H1 (cell line): ENCODE data around the gene ABCB10. TPM values are rescaled to one million over a fixed set of nuclear protein-coding genes. Genes with fewer than 3 reads are reported as not detected.

ENCODE experiments used
- CTCF ChIA-PET: fragments of 300-600 bp; sonication (Branson Sonifier 250); formaldehyde crosslinking; loops from one replicate; lab custom pipeline; 2021; ENCODE audit not compliant: partially characterized antibody; lab: Charles Lee
- POLR2A ChIA-PET: fragments of 300-600 bp; sonication (Branson Sonifier 250); formaldehyde crosslinking; loops from one replicate; lab custom pipeline; 2021; ENCODE audit warnings: inconsistent platforms; ENCODE audit not compliant: partially characterized antibody; lab: Charles Lee
- DNase-seq, 2 experiments: peaks; one replicate each; pipeline versions ENCODE4 v3.0.0 to v3.0.0-alpha.2; 2010 to 2022; ENCODE audit warnings: low spot score in 2 of 2, low read depth in 1 of 2, mixed read lengths in 1 of 2
- FAIRE-seq: peaks from 2 replicates; lab custom pipeline; 2011; peaks lifted over from hg19 to GRCh38; lab: Jason Lieb, UNC
- H2AFZ ChIP-seq: 2 replicates; pipeline ENCODE4 v1.8.1; 2012; ENCODE audit warnings: low read length, inconsistent platforms
- H2AK5ac ChIP-seq: 2 replicates; pipeline ENCODE4 v1.6.1; 2013; ENCODE audit warnings: low read depth, low read length
- H2BK120ac ChIP-seq: replicated peaks from 2 replicates; pipeline ENCODE3; 2013; ENCODE audit warnings: low read depth, low read length, inconsistent platforms
- H2BK12ac ChIP-seq: 2 replicates; pipeline ENCODE4 v1.6.1; 2013; ENCODE audit warnings: low read depth, low read length
- H2BK15ac ChIP-seq: 2 replicates; pipeline ENCODE4 v1.6.1; 2013; ENCODE audit warnings: low read length
- H2BK20ac ChIP-seq: 2 replicates; pipeline ENCODE4 v1.6.1; 2013; ENCODE audit warnings: low read length
- H2BK5ac ChIP-seq: 2 replicates; pipeline ENCODE4 v1.6.1; 2013; ENCODE audit warnings: low read depth, low read length
- H3K14ac ChIP-seq: 2 replicates; pipeline ENCODE4 v1.6.1; 2013; ENCODE audit warnings: inconsistent platforms; ENCODE audit not compliant: insufficient read length
- H3K18ac ChIP-seq: 2 replicates; pipeline ENCODE4 v1.6.1; 2013; ENCODE audit warnings: low read length; ENCODE audit errors: extremely low read depth
- H3K23ac ChIP-seq: 2 replicates; pipeline ENCODE4 v1.6.1; 2013; ENCODE audit warnings: inconsistent platforms; ENCODE audit not compliant: insufficient read length
- H3K23me2 ChIP-seq: 2 replicates; pipeline ENCODE4 v1.6.1; 2013; ENCODE audit warnings: low read depth, low read length
- H3K27ac ChIP-seq: 2 replicates; pipeline ENCODE4 v1.6.1; 2011; ENCODE audit warnings: low read depth, low read length, inconsistent platforms
- H3K27me3 ChIP-seq, 4 experiments: replicated peaks in 1 of 4; 1 replicate in 1 of 4; 2 replicates in 3 of 4; pipeline versions ENCODE4 v1.6.1 to v1.8.1; 2011 to 2013; ENCODE audit warnings: low read length in 3 of 4, mild to moderate bottlenecking in 3 of 4, inconsistent platforms in 2 of 4, mixed read lengths in 2 of 4, moderate library complexity in 1 of 4; ENCODE audit not compliant: control insufficient read depth in 3 of 4, insufficient read depth in 3 of 4; ENCODE audit errors: extremely low read depth in 1 of 4
- H3K36me3 ChIP-seq, 4 experiments: 2 replicates each; pipeline versions ENCODE4 v1.6.1 to v1.8.1; 2011 to 2013; ENCODE audit warnings: mild to moderate bottlenecking in 4 of 4, low read length in 3 of 4, moderate library complexity in 2 of 4, control low read depth in 1 of 4, inconsistent platforms in 1 of 4; ENCODE audit not compliant: insufficient read depth in 4 of 4, control insufficient read depth in 2 of 4
- H3K4ac ChIP-seq: replicated peaks from 2 replicates; pipeline ENCODE3; 2013; ENCODE audit warnings: low read length, low read depth, mixed read lengths, inconsistent platforms; ENCODE audit not compliant: insufficient read length
- H3K4me1 ChIP-seq, 4 experiments: replicated peaks in 1 of 4; 1 replicate in 1 of 4; 2 replicates in 3 of 4; pipeline versions ENCODE4 v1.6.1 to v1.8.1; 2011 to 2013; ENCODE audit warnings: low read length in 3 of 4, inconsistent platforms in 2 of 4, mixed read lengths in 1 of 4; ENCODE audit not compliant: insufficient read depth in 4 of 4, control insufficient read depth in 3 of 4
- H3K4me2 ChIP-seq, 2 experiments: 2 replicates each; pipeline versions ENCODE4 v1.6.1 to v1.8.1; 2011 to 2013; ENCODE audit warnings: low read depth in 2 of 2, low read length in 2 of 2, control low read depth in 1 of 2, inconsistent platforms in 1 of 2, mild to moderate bottlenecking in 1 of 2; ENCODE audit not compliant: insufficient read depth in 1 of 2
- H3K4me3 ChIP-seq, 4 experiments: fragments of 200-600, 300-600 bp in 1 of 4; sonication (generic), shearing (Covaris generic), sonication (Bioruptor Twin) in 1 of 4; 2 replicates each; pipeline versions ENCODE4 v1.5.1 to v1.8.1; 2011 to 2016; ENCODE audit warnings: low read length in 4 of 4, low read depth in 3 of 4, control low read depth in 2 of 4, inconsistent platforms in 2 of 4, mild to moderate bottlenecking in 2 of 4, mixed read lengths in 1 of 4, moderate library complexity in 1 of 4; ENCODE audit not compliant: insufficient read depth in 2 of 4; ENCODE audit errors: extremely low read depth in 1 of 4
- H3K56ac ChIP-seq: replicated peaks from 2 replicates; pipeline ENCODE3; 2013; ENCODE audit warnings: low read depth, mild to moderate bottlenecking, mixed read lengths, low read length, inconsistent platforms; ENCODE audit not compliant: insufficient read length
- H3K79me1 ChIP-seq: 2 replicates; pipeline ENCODE4 v1.6.1; 2013; ENCODE audit warnings: low read depth, low read length, control low read depth
- H3K79me2 ChIP-seq, 2 experiments: 2 replicates each; pipeline versions ENCODE4 v1.6.1 to v1.8.1; 2012 to 2013; ENCODE audit warnings: low read length in 2 of 2, mild to moderate bottlenecking in 2 of 2, inconsistent platforms in 1 of 2; ENCODE audit not compliant: insufficient read depth in 2 of 2, control insufficient read depth in 1 of 2
- H3K9ac ChIP-seq, 4 experiments: replicated peaks in 1 of 4; 1 replicate in 1 of 4; 2 replicates in 3 of 4; pipeline versions ENCODE4 v1.6.1 to v1.8.1; 2011 to 2013; ENCODE audit warnings: low read depth in 3 of 4, low read length in 3 of 4, control low read depth in 2 of 4, mild to moderate bottlenecking in 2 of 4, moderate library complexity in 2 of 4, inconsistent platforms in 1 of 4; ENCODE audit errors: extremely low read depth in 1 of 4
- H3K9me3 ChIP-seq, 2 experiments: 2 replicates each; pipeline versions ENCODE4 v1.6.1 to v1.8.1; 2012 to 2013; ENCODE audit warnings: mild to moderate bottlenecking in 2 of 2, moderate library complexity in 2 of 2, control low read depth in 1 of 2, inconsistent platforms in 1 of 2, low read depth in 1 of 2, low read length in 1 of 2, mixed read lengths in 1 of 2; ENCODE audit not compliant: insufficient read depth in 2 of 2
- H4K20me1 ChIP-seq, 2 experiments: replicated peaks in 1 of 2; 2 replicates each; pipeline versions ENCODE3 to v1.8.1; 2011 to 2013; ENCODE audit warnings: inconsistent platforms in 2 of 2, low read length in 2 of 2, mild to moderate bottlenecking in 1 of 2; ENCODE audit not compliant: insufficient read depth in 2 of 2, control insufficient read depth in 1 of 2
- H4K5ac ChIP-seq: 2 replicates; pipeline ENCODE4 v1.6.1; 2013; ENCODE audit warnings: low read length, low read depth, mixed read lengths, inconsistent platforms; ENCODE audit not compliant: insufficient read length
- H4K8ac ChIP-seq: 2 replicates; pipeline ENCODE4 v1.8.0; 2013; ENCODE audit warnings: mild to moderate bottlenecking, moderate library complexity, low read length, inconsistent platforms; ENCODE audit not compliant: insufficient read depth; ENCODE audit errors: extremely low read depth
- H4K91ac ChIP-seq: replicated peaks from 2 replicates; pipeline ENCODE3; 2013; ENCODE audit warnings: low read length, mixed read lengths, inconsistent platforms; ENCODE audit not compliant: insufficient read length
- GABPA ChIP-seq: IDR thresholded peaks from 2 replicates; pipeline ENCODE4 v1.6.1; 2011; ENCODE audit warnings: mild to moderate bottlenecking, low read length, moderate library complexity, borderline replicate concordance; ENCODE audit not compliant: insufficient read depth
- POLR2AphosphoS5 ChIP-seq: IDR thresholded peaks from 2 replicates; pipeline ENCODE4 v1.6.1; 2011; ENCODE audit warnings: low read depth, low read length
- RBBP5 ChIP-seq: IDR thresholded peaks from 2 replicates; pipeline ENCODE4 v1.7.1; 2012; ENCODE audit warnings: low read depth, mild to moderate bottlenecking, inconsistent platforms, low read length, moderate library complexity, borderline replicate concordance
- SP2 ChIP-seq: IDR thresholded peaks from 2 replicates; pipeline ENCODE4 v1.6.1; 2012; ENCODE audit warnings: mild to moderate bottlenecking, low read length, inconsistent platforms
- SP4 ChIP-seq: IDR thresholded peaks from 2 replicates; pipeline ENCODE4 v1.6.1; 2012; ENCODE audit warnings: low read length, inconsistent platforms
- TEAD4 ChIP-seq: IDR thresholded peaks from 2 replicates; pipeline ENCODE4 v1.6.1; 2012; ENCODE audit warnings: low read depth, low read length, inconsistent platforms, mixed read lengths
- ZNF274 ChIP-seq: IDR thresholded peaks from 2 replicates; pipeline ENCODE4 v1.7.0; 2012; ENCODE audit warnings: low read length, borderline replicate concordance; ENCODE audit errors: extremely low read depth
- WGBS, 2 experiments: shearing (Covaris generic) in 1 of 2; methylation state at CpG; one replicate each; pipeline versions ENCODE4 v1.1.6 to v1.1.7; 2013 to 2015; ENCODE audit warnings: low lambda C conversion rate in 2 of 2, mixed read lengths in 2 of 2, inconsistent platforms in 1 of 2, low coverage in 1 of 2, missing lambda C conversion rate in 1 of 2; ENCODE audit not compliant: insufficient replicate concordance in 2 of 2, insufficient coverage in 1 of 2, insufficient read length in 1 of 2; ENCODE audit errors: extremely low coverage in 1 of 2, missing lambda C conversion rate in 1 of 2; 5-methylcytosine and 5-hydroxymethylcytosine counted together
- polyA plus RNA-seq, 7 experiments: library from polyadenylated mRNA; depleted of rRNA in 3 of 7; stranded (reverse) in 5 of 7; unstranded in 2 of 7; fragments of >200 nt in 5 of 7; fragments of 200-250 nt in 2 of 7; gene quantifications; 1 replicate in 5 of 7; 2 replicates in 1 of 7; 4 replicates in 1 of 7; pipeline versions ENCODE4 v1.2.1 to v1.2.3, GENCODE V29; 2011 to 2013; ENCODE audit warnings: missing spikeins in 2 of 7, mixed read lengths in 2 of 7
- total RNA-seq: library from RNA; stranded (reverse); fragmentation: NEBNext Ultra II Directional; extraction: Animal tissue kit (Norgen Biotek cat#: 25700); gene quantifications from 2 replicates; pipeline ENCODE4 v1.2.1, GENCODE V29; 2021

Gene ABCB10
- total and polyA plus RNA-seq, 2 of the 8 experiments (the other 6 are each of a cell fraction or from before 2014, with no cell fraction given), result 3.6 to 11.9 TPM

DNA sequence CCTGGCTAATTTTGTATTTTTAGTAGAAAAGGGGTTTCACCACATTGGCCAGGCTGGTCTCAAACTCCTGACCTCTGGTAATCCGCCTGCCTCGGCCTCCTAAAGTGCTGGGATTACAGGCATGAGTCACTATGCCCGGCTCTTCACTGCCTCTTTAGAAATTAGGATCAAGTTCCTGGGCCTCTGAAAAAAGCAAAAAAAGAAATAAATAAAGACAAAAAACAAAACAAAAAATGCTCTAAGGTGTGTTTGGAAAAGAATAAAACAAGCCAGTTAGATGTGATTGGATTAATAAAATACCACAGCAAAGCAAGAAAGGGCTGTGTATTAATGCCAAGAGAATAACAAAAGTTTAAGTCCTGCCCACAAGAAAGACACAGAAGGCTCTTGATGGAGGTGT lies 4.2 kb upstream of the ABCB10 start:
- Histone ChIP-seq H3K4ac (no peak overlapping the region), H3K27ac (no peak overlapping the region), H4K91ac (no peak overlapping the region), H2AFZ (peak overlapping the region; percentile 92), H2BK20ac (no peak overlapping the region), H3K23ac (no peak overlapping the region), H2BK5ac (no peak overlapping the region), H3K9me3 (no peaks in the 10 kb centered on the region), H2BK12ac (no peak overlapping the region), H3K36me3 (no peaks in the 10 kb centered on the region), H3K79me1 (no peaks in the 10 kb centered on the region), H4K20me1 (no peaks in the 10 kb centered on the region), H3K4me3 (no peak overlapping the region), H3K27me3 (no peaks in the 10 kb centered on the region), H2BK15ac (no peak overlapping the region), H2BK120ac (no peak overlapping the region), H3K79me2 (no peaks in the 10 kb centered on the region), H3K23me2 (no peaks in the 10 kb centered on the region; the same call in 1 of the 2 replicates), H3K4me2 (no peak overlapping the region), H3K14ac (no peak overlapping the region), H3K56ac (no peak overlapping the region), H4K5ac (no peak overlapping the region), H4K8ac (no peak overlapping the region), H3K4me1 (peaks cover 0 to 6% (median 1%) of the 10 kb centered on the region in 4 experiments; a peak in 3 of 7 replicates), H2AK5ac (no peak overlapping the region), H3K9ac (no peak overlapping the region), H3K18ac (no peak overlapping the region)
- DNase-seq, result no peak
- CTCF ChIA-PET, result interaction anchor here (0.6 to 1.6 kb wide), 5 partner anchors 44 to 64 kb away, joined by 3 read pairs; no protein-coding TSS in a partner anchor
- no peak for TF ChIP-seq SP4
- no peak for TF ChIP-seq GABPA
- TF ChIP-seq RBBP5, result no peak
- no peak for TF ChIP-seq SP2
- no peak for TF ChIP-seq POLR2AphosphoS5
- no peak for TF ChIP-seq TEAD4
- TF ChIP-seq ZNF274, result no peak
- WGBS, 2 experiments, result 67% methylated on average over 3 of the region's 3 CpGs; no CpG with 5 or more reads in 1 of the 2 experiments
- FAIRE-seq, result no peak
- POLR2A ChIA-PET, result interaction anchor here (0.6 kb wide), 1 partner anchor 1114 kb away, joined by 3 read pairs; no protein-coding TSS in a partner anchor
